ENCODE results near the gene ANKMY2.

The ANKMY2 gene

GRCh38 chr7:16645593-16646471, at the start of gene ANKMY2, which contains the start of gene BZW2:
ANKMY2 (minus strand) TSS chr7:16645754; CDS start chr7:16645573, 181 bp downstream.
BZW2 (plus strand) TSS chr7:16646181; CDS start chr7:16665444, 19,263 bp downstream.
- no peak for TF ChIP-seq CTCF (IDR thresholded peaks at IDR 0.05; ENCODE audit: borderline replicate concordance, insufficient read depth, low read depth, low read length)
- peak within 1 kb of the TSS; percentile 41 for H3K4me3 ChIP-seq (ENCODE audit: low read depth, low read length)

DNA sequence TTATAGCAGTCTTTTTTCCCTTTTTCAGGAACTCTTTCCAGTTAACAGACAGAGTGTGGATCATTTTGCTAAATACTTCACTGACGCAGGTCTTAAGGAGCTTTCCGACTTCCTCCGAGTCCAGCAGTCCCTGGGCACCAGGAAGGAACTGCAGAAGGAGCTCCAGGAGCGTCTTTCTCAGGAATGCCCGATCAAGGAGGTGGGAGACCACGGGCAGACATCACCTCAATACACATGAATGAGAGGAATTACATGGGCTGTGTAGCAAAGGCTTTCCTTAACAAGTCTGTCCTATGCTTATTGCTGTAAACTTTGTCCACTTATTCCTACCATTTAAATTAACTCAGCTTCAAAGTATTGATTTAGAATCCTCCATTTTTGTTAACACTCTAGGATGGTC, 49.3 kb upstream of the ANKMY2 start:
- H3K4me3 ChIP-seq (ENCODE audit: low read depth, low read length): no peak overlapping the region
- TF ChIP-seq CTCF (IDR thresholded peaks at IDR 0.05; ENCODE audit: borderline replicate concordance, insufficient read depth, low read depth, low read length): no peak

DNA sequence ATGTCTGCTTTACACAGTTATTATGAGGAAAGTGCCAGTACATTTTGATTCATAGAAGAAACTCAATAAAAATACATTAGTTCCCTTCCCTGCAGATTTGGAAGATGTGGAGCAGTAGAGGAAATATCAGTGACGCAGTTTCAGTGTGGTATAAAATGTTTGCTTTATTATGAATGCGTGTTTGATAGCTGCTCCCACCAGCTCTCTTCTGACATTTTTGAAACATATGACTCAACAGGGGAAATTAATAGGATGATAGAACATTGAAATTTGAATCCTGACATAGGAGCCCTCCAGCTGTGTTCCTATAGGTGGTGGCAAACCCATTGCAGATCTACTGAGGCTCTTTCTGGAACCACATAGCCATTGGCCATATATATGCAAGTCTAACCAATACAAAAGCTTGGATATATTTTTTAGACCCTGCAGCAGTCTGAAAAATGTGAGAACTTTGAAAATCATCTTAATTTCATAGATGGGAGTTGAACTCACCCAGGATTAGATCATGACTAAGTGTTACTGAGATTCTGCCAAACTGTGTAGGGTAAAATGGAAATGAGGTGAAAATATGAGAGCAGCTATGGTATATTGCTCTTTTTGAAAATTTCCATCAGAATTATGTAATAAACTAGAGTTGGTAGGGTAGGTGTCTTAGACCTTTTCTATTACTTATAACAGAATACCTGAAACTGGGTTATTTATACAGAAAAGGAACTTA, 48.2 kb upstream of the ANKMY2 start:
- no peak for TF ChIP-seq CTCF (IDR thresholded peaks at IDR 0.05; ENCODE audit: borderline replicate concordance, insufficient read depth, low read depth, low read length)

DNA sequence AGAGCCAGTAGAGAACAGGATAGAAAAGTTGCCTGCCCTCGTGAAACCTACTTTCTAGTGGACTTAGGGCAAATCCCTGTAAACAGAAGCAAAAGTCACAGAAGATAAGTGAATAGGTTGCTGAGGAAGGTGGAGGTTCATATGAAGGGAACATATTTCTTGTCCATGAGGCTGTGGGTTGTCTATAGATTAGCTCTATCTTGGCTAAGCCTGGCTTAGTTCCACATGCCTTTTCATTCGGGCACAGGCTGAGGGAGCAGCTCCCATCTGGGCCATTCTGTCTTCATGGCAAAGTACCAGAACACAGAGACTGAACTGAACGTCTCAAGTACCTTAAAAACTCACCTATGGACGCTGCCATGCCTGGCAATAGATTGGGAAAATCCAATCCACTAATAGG, 45.7 kb upstream of the ANKMY2 start:
- TF ChIP-seq CTCF (IDR thresholded peaks at IDR 0.05; ENCODE audit: borderline replicate concordance, insufficient read depth, low read depth, low read length): no peak
- H3K4me3 ChIP-seq (ENCODE audit: low read depth, low read length): no peak overlapping the region

More for the DNA sequence above, 48.2 kb upstream of the ANKMY2 start:
- H3K4me3 ChIP-seq (ENCODE audit: low read depth, low read length): no peak overlapping the region

GRCh38 chr7:16688249-16688648, 42.7 kb upstream of the ANKMY2 start:
- no peak overlapping the region for H3K4me3 ChIP-seq (ENCODE audit: low read depth, low read length)
- TF ChIP-seq CTCF (IDR thresholded peaks at IDR 0.05; ENCODE audit: borderline replicate concordance, insufficient read depth, low read depth, low read length): no peak

DNA sequence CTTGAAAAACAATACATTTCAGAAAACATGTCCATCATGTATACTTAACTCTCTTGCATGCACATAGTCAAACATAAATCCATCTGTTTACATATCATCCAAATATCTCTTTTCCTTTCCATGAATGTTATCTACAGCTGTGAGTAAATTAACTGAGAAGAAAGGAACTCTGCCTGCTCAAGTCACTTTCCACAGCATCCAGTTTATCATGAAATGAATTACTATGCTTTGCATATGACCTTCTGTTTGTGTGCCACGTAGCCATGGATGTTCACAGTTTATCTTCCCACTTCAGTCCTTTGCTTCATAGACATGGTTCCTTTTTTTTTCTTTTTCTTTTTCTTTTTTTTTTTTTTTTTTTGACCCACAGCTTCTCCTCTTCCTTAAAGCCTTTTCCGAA, 40.0 kb upstream of the ANKMY2 start:
- H3K4me3 ChIP-seq (ENCODE audit: low read depth, low read length): no peak overlapping the region
- TF ChIP-seq CTCF (IDR thresholded peaks at IDR 0.05; ENCODE audit: borderline replicate concordance, insufficient read depth, low read depth, low read length): no peak
